ENCODE measurements around the gene TPRG1L.

TPRG1L gene

DNA sequence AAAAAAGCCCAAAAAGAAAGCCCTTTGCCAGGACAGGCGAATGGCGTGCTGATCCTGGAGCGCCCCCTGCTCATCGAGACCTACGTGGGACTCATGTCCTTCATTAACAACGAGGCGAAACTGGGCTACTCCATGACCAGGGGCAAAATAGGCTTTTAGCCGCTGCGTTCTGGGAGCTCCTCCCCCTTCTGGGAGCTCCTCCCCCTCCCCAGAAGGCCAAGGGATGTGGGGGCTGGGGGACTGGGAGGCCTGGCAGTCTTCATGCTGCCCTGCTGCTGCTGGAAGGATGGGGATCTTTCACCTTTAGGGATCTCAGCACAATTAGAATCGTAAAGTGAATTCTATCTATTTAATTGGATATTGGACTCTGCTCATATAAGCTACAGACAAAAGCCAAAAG, 3.6 kb downstream of the TPRG1L start:
- DNase-seq (ENCODE audit: low spot score) (no peak), FAIRE-seq (no peak)

DNA sequence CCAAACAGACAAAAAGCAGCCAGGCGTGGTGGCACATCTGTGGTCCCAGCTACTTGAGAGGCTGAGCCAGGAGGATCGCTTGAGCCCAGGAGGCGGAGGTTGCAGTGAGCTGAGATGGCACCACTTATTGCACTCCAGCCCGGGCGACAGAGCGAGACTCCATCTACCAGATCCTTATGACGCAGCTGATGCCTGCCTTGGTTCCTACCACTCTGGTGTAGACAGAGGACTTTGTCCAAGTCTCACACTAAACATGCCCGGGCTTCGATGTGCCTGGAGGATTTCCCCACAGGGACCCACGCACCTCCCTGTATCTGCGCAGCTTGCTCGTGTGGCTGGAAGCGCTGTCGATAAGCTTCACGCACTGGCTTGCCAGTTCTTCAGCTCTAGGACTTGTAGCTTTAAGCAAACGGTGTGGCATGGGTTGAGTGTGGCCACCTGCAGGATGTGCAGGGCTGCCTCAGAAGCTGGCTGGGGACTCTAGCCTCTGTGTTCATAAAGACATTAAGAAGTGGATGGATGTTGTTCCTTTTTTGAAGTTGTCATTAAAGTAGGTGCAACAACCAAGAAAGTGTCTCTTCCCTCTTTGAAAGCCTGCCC, 4.8 kb downstream of the TPRG1L start:
- no peak for DNase-seq (ENCODE audit: low spot score)
- FAIRE-seq, result no peak

DNA sequence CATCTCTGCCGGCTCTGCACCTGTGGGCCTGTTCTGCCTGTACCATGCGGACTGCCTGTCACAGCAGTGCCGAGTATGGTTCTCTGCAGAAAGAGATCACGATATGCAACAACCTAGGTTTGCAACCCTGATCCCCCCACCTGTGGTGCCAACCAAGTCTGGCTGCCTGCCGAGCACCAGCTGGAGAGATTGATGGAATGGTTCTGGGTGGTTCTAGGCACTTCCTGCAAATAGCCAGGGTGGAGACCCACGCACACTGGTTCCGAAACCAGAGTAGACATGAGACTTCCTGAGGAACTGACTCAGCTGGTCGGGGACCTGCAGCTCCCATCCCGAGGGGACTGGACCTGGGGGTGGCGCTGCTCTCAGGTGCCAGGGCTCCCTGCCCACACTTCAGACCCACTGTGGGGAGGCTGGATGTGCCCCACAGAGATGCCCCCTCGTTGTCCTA, 5.4 kb downstream of the TPRG1L start:
- DNase-seq (ENCODE audit: low spot score) (no peak), FAIRE-seq (no peak)

DNA sequence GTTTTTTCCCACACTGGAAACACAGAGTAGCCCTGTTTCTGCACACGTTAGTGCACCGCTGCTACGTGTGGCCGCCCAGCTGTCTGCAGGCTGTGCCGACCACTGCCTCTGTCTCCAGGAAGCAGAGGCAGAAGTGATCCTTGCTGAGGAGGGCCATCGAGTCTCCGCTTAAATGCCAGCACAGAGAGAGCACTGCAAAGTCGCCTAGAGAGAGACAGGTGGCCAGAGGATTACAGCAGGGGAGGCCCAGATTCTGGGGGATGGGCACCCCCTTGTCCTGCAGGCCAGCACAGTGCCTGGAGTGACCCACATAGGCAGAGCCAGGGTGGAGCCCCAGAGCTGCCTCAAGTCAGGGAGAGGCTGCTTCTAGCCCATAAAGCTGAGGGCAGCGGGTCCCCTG, 6.1 kb downstream of the TPRG1L start:
- FAIRE-seq, result no peak
- no peak for DNase-seq (ENCODE audit: low spot score)

DNA sequence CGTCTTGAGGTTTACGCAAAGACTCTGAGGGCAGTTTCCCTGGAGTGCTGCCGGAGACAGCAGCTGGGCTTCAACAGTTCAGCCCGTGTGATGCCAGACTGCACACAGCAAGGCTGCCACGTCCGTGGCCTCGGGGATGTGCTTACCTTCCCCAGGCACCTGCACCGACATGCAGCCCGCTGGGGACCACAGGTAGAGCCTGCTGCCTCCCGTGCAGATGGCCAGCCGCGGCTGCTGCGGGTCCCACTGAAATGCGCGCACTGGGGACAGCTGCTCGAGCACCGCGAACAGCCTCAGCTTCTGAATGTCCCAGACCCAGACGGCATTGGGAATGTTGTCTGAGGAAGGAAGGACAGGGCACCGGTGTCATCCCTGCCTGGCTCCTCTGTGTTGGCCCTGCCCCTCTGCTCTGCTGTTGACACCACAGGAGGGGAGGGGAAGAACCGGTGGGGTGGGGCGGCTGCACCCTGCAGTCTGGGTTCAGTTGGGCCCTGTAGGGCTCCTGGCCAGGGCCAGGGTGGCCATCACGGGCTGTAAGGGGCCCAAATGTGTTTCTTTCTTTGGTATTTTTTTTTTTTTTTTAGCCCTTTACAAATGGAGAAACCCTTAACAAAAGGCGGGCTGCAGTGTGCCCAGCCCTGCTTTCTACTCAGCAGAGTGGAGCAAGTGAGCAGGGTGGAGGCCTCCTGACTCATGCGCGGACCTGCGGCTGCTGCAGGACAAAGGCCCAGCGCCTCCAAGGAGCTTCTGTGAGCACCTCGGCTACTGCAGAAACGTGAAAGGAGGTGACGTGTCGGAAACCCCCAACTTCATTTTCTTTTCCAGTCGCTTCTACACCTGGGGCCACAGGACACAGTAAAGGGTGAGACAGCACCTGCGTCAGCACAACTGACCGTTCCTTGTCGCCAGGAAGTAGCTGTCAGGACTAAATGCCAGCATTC, 6.8 kb downstream of the TPRG1L start:
- FAIRE-seq, result no peak
- no peak for DNase-seq (ENCODE audit: low spot score)

DNA sequence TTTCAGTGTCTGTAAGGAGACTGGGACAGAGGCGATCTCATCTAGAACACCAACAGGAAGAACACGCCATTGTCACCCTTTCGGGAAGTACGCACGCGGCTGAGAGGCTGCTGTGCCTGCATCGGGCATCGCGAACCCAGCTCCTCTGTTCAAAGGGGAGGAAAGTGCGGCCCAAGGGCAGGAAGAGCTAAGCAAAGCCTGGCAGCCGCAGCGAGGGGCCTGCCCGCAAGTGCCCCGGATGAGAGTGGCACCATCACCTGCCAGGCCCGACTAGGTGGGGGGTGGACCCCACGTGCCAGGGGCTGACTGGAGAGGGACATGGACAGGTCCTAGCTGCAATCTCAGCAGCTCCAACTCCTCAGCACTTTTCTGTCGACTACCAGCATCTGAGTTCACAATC, 7.5 kb downstream of the TPRG1L start:
- FAIRE-seq (no peak), DNase-seq (ENCODE audit: low spot score) (no peak)

DNA sequence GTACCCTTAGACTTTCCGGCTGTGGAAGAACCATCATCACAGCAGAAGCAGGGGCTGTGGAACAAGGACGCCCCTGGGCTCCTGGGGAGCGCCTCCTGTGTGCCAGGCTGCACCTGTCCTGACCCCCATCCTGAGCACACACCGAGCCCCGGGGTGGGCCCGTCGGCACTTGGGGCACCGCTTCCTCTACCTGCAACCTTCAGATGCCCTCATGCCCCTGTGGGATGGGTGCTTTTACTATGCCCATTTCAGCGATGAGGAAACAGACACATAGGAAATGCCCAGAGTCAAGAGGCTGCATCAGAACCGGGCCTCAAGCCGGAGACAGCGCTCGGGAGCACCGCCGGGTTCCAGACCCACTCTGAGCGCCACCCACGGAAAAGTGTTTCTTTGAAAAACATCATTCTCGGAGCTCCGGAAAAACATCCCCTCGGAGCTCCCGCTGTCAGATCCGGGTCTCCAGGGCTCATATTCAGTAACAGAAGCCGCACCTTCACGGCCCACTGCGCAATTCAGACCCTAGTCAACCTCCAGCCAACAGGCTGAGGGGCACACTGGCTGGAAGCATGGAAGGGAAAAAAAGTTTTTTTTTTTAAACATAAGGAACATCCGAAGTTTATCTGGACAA, 8.0 kb downstream of the TPRG1L start:
- FAIRE-seq (no peak), DNase-seq (ENCODE audit: low spot score) (no peak)

DNA sequence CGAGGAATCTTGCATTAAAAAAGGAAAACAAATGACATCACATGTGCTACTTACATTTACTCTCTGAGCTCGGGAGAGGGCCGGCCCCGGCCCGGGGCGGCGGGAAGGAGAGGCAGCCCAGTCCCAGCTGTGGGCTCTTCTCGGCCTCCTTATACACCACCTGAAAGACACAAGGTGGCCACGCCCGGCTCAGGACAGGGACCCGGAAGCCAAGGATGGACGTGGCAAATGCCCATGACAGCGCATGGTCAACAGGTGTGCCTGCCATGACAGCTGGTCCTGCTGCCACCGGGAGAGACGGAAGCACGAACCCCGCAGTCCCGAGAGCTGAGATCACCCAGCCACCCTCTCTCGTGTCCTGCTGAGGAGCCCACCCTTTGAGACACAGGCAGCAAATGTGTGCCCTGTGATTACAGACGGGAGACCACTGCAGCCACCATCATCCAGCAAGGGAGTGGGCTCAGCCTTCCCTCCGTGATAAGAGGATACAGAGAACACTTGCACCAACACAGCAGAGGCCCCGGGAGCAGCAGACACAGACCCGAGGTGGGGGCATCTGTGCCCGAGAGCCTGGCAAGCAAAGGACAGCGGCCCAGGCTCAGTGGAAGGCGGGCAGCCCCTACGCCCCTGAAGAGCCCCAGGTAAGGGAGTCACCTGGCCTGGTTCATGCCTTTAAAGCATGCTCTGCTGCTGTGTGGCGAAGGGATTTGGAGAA, 8.7 kb downstream of the TPRG1L start:
- FAIRE-seq, result no peak
- DNase-seq (ENCODE audit: low spot score), result no peak

DNA sequence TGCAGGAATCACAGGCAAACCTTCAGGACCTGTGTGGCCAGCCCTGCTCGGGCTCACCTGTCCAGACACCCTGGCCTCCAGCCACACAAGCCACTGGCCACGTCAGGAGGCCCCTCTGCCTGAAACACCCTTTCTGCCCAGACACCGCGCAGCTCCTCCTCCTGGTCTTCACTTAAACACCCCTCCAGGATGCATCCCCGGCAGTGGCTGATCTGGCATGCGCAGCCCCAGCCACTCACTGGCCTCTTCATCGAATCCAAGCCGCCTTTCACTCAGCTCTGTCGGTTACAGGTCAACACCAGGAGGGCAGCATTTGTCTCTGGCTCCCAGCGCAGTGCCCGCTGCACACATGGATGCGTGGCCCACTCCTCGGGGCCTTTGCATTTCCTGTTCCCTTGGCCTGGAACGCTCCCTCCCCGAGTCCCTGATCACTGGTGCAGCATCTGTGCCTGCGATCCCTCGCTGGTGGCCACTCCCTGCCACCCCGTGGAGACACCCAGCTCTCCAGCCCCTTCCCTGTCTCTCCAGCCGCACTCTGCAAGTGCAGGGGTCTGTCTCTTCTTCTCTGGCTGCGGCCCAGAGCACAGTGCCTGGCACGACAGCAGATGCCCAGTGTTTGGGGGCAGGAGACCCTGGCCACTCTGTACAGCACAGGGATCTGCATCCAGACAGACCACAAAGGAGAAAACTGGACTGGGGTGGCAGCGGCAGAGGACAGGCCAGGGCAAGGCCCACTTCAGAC, 9.4 kb downstream of the TPRG1L start:
- no peak for DNase-seq (ENCODE audit: low spot score)
- no peak for FAIRE-seq

DNA sequence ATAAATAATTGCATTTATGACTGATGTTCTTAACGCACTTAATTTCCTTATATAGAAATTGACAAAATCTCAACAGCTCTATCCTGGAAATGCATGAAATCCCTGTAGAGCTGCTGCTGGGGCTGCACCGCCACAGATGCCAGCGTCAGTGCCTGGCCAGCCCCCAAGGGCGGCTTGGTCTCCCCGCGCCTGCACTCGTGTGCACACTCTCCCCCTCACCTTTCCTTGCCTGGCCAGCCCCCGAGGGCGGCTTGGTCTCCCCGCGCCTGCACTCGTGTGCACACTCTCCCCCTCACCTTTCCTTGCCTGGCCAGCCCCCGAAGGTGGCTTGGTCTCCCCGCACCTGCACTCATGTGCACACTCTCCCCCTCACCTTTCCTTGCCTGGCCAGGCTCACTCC, 11.3 kb downstream of the TPRG1L start:
- FAIRE-seq (no peak), DNase-seq (ENCODE audit: low spot score) (no peak)

DNA sequence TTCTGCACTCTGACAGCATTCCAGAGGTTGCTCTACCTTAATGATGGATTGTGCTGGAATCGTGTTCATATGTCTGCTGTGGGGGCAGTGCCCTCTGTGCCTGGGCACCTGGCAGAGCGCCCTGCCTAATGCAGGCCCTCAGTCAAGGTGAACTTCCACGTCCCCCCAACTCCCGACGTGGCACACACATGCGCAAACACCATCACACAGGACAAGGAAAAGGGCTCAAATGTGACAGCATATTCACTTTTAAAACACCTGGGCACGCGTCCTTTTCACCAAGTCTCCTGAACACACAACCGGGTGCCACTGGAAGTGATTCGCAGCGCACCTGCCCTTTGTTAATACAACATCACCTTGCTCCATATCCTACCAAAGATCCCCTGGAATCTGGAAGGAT, 11.7 kb downstream of the TPRG1L start:
- FAIRE-seq (no peak), DNase-seq (ENCODE audit: low spot score) (no peak)

DNA sequence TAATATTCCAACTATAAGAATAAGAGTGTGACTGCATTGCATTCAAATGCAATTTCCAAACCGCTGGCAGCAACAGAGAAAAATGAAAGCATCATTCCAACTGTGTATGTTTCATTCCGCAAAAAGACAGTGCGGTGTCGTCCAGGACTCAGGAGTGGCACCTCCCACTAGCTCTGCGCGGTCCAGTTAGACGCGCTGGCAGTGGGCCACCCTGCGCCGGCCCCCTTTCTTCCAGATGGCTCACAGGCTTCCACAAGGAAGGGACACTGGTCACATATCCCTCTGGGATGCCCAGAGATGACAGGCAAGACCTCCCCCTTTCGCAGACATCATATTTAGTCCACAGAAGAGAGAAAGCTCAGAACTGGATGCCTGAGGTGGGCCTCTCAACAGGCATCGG, 13.2 kb downstream of the TPRG1L start:
- FAIRE-seq, result no peak
- no peak for DNase-seq (ENCODE audit: low spot score)

DNA sequence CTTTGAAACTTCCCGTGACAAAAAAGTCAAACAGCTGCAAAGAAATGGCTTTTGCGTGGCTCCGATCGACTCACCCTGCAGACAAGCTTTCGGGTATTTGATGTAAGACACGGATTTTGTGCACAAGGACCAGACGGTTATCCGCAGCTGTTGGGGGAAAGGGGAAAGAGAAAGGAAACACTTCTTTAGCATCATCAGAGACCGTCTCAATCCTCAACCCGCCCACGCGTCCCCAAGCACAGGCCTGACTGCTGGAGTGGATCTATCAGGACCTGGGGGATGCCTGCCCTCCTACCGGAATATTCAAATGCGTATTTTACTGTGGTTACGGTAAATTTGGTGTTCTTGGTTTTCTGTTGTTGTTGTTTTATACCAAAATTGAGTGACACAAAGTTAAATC, 13.9 kb downstream of the TPRG1L start:
- FAIRE-seq (no peak), DNase-seq (ENCODE audit: low spot score) (no peak)

DNA sequence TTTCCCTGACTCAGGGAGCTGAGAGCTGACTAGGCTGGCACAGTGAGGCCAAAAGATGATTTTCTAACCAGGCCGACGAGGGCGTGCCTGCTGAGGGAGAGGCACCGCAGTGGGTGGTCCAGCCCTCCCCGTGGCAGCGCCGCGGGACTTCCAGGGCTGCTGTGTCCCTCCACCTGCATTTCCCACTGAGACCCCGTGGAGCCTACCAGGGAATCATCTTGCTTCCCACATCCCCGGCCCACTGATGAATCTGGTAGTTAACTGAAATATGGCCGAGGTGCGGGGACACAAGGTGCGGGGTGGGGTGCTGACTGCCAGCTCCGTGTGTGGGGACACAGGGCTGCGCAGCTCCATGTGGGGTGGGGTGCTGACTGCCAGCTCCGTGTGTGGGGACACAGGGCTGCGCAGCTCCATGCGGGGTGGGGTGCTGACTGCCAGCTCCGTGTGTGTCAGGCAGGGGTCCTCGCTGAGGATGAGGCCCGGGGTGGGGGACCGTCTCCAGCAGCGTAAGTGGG, 14.6 kb downstream of the TPRG1L start:
- DNase-seq (ENCODE audit: low spot score) (no peak), FAIRE-seq (no peak)

DNA sequence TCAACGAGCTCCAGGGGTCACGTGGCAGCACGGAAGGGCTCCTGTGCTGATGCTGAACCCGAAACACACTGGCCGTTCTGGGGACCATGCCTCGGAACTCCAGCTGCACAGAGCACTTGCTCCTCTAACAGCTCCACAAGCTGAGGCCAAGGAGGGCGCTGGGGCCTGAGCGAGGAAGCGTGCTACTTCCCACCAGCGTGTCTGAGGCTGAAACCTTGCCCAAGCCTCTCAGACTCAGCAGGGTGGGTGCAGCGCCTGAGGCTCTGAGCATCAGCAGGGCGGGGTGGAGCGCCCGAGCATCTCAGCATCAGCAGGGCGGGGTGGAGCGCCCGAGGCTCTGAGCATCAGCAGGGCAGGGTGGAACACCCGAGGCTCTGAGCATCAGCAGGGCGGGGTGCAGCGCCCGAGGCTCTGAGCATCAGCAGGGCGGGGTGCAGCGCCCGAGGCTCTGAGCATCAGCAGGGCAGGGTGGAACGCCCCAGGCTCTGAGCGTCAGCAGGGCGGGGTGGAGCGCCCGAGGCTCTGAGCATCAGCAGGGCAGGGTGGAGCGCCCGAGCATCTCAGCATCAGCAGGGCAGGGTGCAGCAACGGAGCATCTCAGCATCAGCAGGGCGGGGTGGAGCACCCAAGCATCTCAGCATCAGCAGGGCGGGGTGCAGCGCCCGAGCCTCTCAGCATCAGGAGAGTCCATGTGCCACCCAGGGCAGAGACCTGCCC, 15.5 kb downstream of the TPRG1L start:
- DNase-seq (ENCODE audit: low spot score) (no peak), FAIRE-seq (no peak)

DNA sequence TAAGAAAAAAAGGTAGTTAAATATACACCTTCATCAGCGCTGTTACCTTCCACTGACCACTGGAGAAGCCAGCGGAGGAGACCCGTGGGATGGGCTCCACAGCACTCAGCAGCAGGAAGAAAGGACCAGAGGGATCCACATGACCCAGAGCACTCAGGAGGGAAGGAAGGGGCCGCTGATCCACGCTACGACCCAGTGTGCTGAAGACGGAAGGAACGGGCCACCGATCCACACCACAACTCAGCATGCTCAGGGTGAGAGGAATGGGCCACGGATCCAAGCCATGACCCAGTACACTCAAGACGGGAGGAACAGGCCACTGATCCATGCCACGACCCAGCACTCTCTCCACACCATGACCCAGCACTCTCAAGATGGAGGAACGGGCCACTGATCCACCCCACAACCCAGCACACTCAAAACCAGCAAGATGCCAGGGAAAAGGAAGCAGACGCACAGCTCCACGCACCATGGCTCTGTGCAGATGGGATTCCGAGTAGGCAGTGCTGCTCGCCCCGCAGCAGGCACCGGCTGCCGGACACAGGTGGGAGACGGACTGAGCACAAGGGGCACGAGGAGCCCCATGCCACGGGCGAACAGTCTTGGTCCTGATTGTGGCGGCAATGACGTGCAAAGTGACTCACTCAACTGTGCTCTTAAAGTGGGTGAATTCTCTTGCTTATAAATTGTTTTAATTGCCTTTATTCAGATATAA, 16.4 kb downstream of the TPRG1L start:
- no peak for FAIRE-seq
- no peak for DNase-seq (ENCODE audit: low spot score)

DNA sequence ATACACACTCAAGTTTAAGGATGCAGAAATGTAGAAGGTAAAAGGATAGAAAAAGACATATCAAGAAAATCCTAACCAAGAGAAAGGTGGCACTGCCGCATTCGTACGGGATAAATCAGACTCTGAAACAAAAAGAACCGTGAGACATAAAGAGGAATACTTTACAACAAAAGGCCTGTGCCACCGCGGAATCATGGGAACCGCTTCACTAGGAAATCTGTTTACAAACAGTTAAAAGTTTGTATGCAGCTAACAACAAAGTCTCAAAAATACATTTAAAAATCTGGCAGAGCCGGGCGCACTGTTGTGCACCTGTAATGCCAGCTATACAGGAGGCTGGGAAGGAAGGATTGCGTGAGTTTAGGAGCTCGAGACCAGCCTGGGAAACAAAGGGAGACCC, 17.0 kb downstream of the TPRG1L start:
- FAIRE-seq, result no peak
- no peak for DNase-seq (ENCODE audit: low spot score)

DNA sequence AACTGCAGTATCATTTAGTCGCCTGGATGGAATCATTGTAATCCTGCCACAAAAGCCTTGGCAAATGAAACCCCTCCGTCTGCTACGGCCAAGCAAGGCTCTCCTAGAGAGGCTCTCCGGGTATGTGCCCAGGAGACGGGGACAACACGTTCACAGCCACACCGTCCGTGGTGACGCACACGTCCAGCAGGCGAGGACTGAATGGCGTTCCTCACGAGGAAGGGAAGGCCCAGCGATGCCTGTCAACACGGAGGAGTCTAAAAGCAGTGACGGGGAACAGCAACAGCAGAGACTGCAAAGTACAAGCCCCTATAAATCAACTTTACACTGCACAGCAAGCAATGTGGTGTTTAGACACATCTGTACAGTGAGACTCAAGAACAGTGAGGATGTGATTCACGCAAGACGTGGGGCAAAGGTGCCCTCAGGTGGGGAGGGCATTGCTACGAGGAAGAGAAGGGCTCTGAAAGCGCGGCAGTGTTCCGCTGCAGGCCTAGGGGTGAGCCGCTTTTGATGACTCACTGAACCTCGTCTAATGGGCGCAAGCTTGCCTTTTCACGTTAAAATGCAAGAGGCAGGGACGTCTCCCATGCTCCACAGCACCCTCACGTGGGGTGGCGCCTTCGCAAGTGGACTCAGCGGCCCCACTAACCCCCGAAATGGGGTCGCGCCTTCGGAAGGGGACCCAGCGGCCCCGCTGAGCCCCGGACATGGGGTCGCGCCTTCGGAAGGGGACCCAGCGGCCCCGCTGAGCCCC, 18.3 kb downstream of the TPRG1L start:
- FAIRE-seq (no peak), DNase-seq (ENCODE audit: low spot score) (no peak)

DNA sequence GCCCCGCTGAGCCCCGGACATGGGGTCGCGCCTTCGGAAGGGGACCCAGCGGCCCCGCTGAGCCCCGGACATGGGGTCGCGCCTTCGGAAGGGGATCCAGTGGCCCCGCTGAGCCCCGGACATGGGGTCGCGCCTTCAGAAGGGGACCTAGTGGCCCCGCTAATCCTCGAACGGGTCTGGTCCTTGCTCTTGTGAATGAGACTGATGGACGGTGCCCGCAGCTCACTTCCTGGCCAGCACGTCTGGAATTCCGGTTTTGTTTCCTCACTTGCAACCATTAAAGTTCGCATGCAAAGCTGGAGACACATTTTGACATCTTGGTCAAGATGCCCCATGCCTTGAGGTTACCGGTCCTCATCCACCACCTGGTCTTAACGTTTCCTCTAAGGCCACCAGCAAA, 19.5 kb downstream of the TPRG1L start:
- DNase-seq (ENCODE audit: low spot score) (no peak), FAIRE-seq (no peak)

Measured in RCC 7860 (cell line).